ENCODE measurements around the gene TBCA. TPM values are rescaled to one million over a fixed set of nuclear protein-coding genes. Genes with fewer than 3 reads are reported as not detected.

Gene TBCA
- total and polyA plus RNA-seq, 2 of the 13 experiments (the other 11 are each of a cell fraction or from before 2014, with no cell fraction given): 93.8 to 309 TPM

GRCh38 chr5:77775790-77776553, at the start of gene TBCA (continued):
- TF ChIP-seq ZNF788 (CRISPR knock-in tag; IDR thresholded peaks at IDR 0.05; ENCODE audit: borderline replicate concordance) (no peak; the same call in 1 of the 2 replicates), CREM (IDR thresholded peaks at IDR 0.05) (no peak), CREM (CRISPR knock-in tag; IDR thresholded peaks at IDR 0.05) (no peak), HNF4A (CRISPR knock-in tag; IDR thresholded peaks at IDR 0.05) (0 out of 2 replicates have a peak, but pooled peaks have one; percentile 15), ZBTB14 (CRISPR knock-in tag; IDR thresholded peaks at IDR 0.05) (peak; percentile 29; the same call in 1 of the 2 replicates), ZNF782 (CRISPR knock-in tag; IDR thresholded peaks at IDR 0.05; ENCODE audit: borderline replicate concordance) (peak; percentile 60), BORCS8-MEF2B (CRISPR knock-in tag; IDR thresholded peaks at IDR 0.05) (peak; percentile 72), NR2F6 (IDR thresholded peaks at IDR 0.05) (no peak), NR2F6 (CRISPR knock-in tag; IDR thresholded peaks at IDR 0.05) (no peak), ZNF44 (CRISPR knock-in tag; IDR thresholded peaks at IDR 0.05) (peak; percentile 18; the same call in 1 of the 2 replicates), ZNF556 (CRISPR knock-in tag; IDR thresholded peaks at IDR 0.05; ENCODE audit: borderline replicate concordance) (peak; percentile 90; the same call in 1 of the 2 replicates), RXRB (CRISPR knock-in tag; IDR thresholded peaks at IDR 0.05; ENCODE audit: borderline replicate concordance) (peak; percentile 42; the same call in 1 of the 2 replicates), TFDP2 (CRISPR knock-in tag; IDR thresholded peaks at IDR 0.05) (peak; percentile 76), KDM3A (CRISPR knock-in tag; IDR thresholded peaks at IDR 0.05; ENCODE audit: low read depth) (no peak), ZHX2 (IDR thresholded peaks at IDR 0.05; ENCODE audit: low read depth) (no peak), ZHX2 (CRISPR knock-in tag; IDR thresholded peaks at IDR 0.05; ENCODE audit: borderline replicate concordance) (peak; percentile 33; the same call in 1 of the 2 replicates), ZNF292 (CRISPR knock-in tag; IDR thresholded peaks at IDR 0.05; ENCODE audit: borderline replicate concordance, low read depth) (no peak), ZMYM2 (CRISPR knock-in tag; IDR thresholded peaks at IDR 0.05) (no peak), ZNF691 (CRISPR knock-in tag; IDR thresholded peaks at IDR 0.05; ENCODE audit: borderline replicate concordance, low read depth) (peak; percentile 79; the same call in 1 of the 2 replicates), NFYB (CRISPR knock-in tag; IDR thresholded peaks at IDR 0.05) (peak; percentile 39; the same call in 1 of the 2 replicates), ZNF251 (CRISPR knock-in tag; IDR thresholded peaks at IDR 0.05) (no peak), HOXA9 (CRISPR knock-in tag; IDR thresholded peaks at IDR 0.05; ENCODE audit: borderline replicate concordance) (no peak)

All from HepG2 (cell line).